ENCODE data around the gene FBH1.
"Not testable (repeated sequence)": the region's sequence is repeated elsewhere in the genome, so short reads cannot be mapped to it uniquely, and the experiment has no call there.

GRCh38 chr10:5877041-5877440 lies 13.0 kb upstream of the FBH1 start:
- TF ChIP-seq CHD2 (IDR thresholded peaks at IDR 0.05; ENCODE audit: borderline replicate concordance, low read depth, low read length); CTCF (IDR thresholded peaks at IDR 0.05 in 2 of 3, conservative IDR thresholded peaks at IDR 0.05 in 1 of 3; ENCODE audit: control insufficient read depth in 2 of 3, extremely low read depth in 1 of 3, insufficient read depth in 1 of 3, low read depth in 3 of 3, low read length in 3 of 3); ATF2 (IDR thresholded peaks at IDR 0.05; ENCODE audit: low read length): not testable (repeated sequence)

All from GM12878 (cell line).